ENCODE measurements around the gene ABHD8. TPM values are rescaled to one million over a fixed set of nuclear protein-coding genes. Genes with fewer than 3 reads are reported as not detected.

ABHD8 gene
- total RNA-seq, 2 donors from 2014 or later, result 6.5 to 6.8 TPM

DNA sequence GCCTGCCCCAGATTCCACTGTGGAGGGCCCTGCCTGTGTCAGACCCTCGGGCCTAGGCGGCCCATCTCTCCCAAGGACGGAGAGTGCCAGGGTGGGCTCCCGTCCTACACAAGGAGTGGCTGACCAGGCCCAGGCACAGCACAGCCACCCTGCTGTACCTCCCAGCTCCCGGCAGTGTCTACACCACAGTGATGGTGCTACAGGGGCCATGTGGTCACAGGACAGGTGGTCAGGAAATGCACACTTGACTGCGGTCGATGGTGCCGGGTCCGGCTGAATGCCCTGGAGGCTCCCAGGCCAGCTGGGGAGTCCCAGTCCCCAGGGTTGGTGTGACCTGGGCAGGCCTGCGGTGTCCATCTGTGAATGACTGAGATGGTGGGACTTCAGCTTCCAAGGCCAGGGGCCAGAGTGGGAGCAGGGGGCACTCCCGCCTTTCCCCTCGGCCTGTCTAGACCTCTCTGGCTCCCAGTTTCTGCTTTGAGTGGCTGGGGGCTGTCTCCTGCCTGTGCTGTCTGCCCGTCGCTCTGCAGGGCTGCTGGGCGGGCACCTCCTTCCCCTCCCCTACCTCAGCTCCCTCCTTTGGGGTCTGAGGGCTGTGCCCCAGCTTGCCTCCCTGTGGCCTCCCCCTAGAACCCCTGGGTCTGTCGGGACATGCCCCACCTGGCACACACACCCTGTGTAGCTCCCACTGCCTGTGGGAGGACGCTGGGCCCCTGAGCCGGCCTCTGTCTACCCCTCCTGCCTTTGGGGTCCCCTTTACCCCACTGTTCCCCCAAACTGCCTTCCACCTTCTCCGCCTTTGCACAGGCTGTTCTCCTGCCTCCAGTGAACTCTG is 18.6 kb upstream of the ABHD8 start:
- ATAC-seq (peak in 1 of 2 donors; percentile 2), DNase-seq (ENCODE audit: low spot score) (no peak)
- Mint-ChIP-seq H3K4me1 (ENCODE audit: low read depth in 2 of 2) (peaks cover 0 to 8% of the 10 kb centered on the region in 2 donors), H3K27me3 (no peaks in the 10 kb centered on the region), H3K4me3 (no peak overlapping the region), H3K36me3 (no peaks in the 10 kb centered on the region), H3K9me3 (no peaks in the 10 kb centered on the region), H3K27ac (no peak overlapping the region)

DNA sequence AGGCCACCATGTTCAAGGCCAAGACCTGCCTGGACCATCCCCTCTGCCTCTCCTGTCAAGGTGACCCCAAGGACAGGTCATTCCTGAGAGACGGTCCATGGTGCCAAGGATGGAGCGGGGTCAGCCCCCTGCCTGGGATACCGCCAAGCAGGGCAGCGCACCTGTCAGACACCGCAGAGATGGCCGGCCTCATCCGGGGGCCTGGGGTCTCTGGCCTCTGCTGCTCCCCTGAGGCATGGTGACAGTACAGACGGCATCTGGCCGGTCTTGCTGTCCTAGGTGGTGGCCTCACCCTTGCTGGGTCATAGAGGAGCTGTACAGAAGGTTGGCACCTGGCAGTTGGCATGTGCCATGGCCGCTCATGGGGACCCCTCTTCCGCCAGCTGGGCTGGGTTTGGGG is 17.2 kb upstream of the ABHD8 start:
- Mint-ChIP-seq H3K9me3 (no peaks in the 10 kb centered on the region), H3K27ac (no peak overlapping the region), H3K36me3 (no peaks in the 10 kb centered on the region), H3K4me3 (no peak overlapping the region), H3K27me3 (no peaks in the 10 kb centered on the region), H3K4me1 (ENCODE audit: low read depth in 2 of 2) (peaks cover 0 to 8% of the 10 kb centered on the region in 2 donors)
- DNase-seq (ENCODE audit: low spot score) (no peak), ATAC-seq (no peak)

DNA sequence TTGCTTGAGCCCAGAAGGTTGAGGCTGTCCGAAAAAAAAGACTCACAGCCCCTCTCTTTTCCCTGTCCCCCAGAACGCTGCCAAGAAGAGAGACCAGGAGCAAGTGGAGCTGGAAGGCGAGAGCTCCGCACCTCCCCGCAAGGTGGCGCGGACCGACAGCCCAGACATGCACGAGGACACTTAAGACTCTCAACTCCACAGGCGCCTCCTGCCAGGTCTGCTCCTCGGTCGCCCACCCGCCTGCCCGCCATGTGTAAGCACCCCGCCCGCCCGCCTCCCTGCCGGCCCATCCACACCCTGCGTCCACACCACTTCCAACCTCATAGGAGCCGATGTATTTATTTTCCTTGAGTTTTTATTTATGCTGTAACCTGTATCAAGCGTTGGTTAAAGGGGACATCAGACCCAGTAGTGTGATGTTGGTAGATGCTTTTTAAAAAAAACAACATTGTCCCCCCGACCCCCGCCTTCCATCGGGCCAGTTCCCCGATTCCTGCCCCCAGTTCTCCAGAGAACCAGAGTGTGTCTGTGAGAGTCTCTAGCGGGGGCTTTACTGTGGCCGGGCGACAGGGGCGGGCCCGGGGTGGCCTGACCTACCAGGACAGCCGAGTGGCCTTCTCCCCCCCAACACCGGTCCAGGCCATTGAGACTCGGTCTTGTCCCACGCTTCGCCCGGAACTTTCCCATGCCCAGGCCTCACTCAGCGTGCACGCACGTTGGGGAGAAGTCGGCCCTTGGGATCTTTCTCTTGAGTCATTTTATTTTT is 16.4 kb upstream of the ABHD8 start:
- Mint-ChIP-seq H3K27ac (no peak overlapping the region), H3K27me3 (no peaks in the 10 kb centered on the region), H3K4me1 (ENCODE audit: low read depth in 2 of 2) (peaks cover 0 to 8% of the 10 kb centered on the region in 2 donors), H3K4me3 (no peak overlapping the region), H3K9me3 (no peaks in the 10 kb centered on the region), H3K36me3 (no peaks in the 10 kb centered on the region)
- ATAC-seq (no peak), DNase-seq (ENCODE audit: low spot score) (no peak)

DNA sequence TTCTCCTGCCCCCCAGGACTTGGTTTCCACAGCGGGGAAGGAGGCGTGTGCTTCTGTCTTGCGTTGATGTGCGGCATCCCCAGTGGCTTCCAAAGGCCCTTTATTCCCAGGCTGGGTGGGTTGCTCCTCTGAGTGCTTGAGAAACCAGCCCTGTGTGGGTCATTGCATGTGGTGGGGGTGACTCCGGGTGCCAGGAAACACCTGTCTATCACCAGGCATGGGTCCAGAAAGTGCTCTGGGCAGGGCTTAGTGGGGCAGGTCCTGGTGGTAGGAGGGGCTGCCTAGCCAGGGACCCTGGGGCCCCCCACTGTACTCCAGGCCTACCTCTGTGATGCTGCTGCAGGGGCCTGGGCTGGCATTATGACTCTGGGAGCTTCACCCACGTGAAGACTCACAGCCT is 15.7 kb upstream of the ABHD8 start:
- DNase-seq (ENCODE audit: low spot score) (no peak), ATAC-seq (no peak)
- Mint-ChIP-seq H3K9me3 (no peaks in the 10 kb centered on the region), H3K36me3 (no peaks in the 10 kb centered on the region), H3K4me3 (no peak overlapping the region), H3K4me1 (ENCODE audit: low read depth in 2 of 2) (peaks cover 0 to 8% of the 10 kb centered on the region in 2 donors), H3K27ac (no peak overlapping the region), H3K27me3 (no peaks in the 10 kb centered on the region)

DNA sequence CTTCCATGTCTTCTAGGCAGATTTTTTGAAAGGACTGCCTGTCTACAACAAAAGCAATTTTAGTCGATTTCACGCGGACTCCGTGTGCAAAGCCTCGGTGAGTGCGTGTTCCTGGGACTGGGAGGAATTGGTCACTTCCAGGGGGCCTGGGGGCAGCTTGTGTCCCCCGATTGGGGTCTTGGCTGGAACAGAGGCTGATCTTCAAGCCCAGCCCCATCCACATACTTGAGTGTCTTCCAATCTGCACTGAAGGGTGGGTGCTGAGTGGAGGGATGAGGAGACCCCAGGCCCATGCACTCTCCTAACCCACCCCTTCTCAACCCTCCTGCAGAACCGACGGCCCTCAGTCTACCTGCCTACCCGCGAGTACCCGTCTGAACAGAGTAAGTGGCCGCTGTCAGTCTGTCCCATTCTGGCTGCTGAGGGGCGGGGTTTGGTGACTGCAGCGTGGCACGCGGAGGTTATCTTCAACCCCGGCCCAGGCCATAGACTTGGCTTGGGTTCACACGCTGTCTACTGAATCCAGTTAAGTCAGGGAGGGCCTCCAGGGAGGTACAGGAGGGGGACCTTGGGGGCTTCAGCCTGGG is 10.9 kb upstream of the ABHD8 start:
- DNase-seq (ENCODE audit: low spot score), result no peak
- peaks cover 18 to 20% of the 10 kb centered on the region in 2 donors for H3K4me1 Mint-ChIP-seq (ENCODE audit: low read depth in 2 of 2)
- H3K9me3 Mint-ChIP-seq, result no peaks in the 10 kb centered on the region
- H3K36me3 Mint-ChIP-seq, result no peaks in the 10 kb centered on the region
- no peak overlapping the region for H3K27ac Mint-ChIP-seq
- ATAC-seq, result no peak
- H3K4me3 Mint-ChIP-seq, result no peak overlapping the region
- no peaks in the 10 kb centered on the region for H3K27me3 Mint-ChIP-seq

DNA sequence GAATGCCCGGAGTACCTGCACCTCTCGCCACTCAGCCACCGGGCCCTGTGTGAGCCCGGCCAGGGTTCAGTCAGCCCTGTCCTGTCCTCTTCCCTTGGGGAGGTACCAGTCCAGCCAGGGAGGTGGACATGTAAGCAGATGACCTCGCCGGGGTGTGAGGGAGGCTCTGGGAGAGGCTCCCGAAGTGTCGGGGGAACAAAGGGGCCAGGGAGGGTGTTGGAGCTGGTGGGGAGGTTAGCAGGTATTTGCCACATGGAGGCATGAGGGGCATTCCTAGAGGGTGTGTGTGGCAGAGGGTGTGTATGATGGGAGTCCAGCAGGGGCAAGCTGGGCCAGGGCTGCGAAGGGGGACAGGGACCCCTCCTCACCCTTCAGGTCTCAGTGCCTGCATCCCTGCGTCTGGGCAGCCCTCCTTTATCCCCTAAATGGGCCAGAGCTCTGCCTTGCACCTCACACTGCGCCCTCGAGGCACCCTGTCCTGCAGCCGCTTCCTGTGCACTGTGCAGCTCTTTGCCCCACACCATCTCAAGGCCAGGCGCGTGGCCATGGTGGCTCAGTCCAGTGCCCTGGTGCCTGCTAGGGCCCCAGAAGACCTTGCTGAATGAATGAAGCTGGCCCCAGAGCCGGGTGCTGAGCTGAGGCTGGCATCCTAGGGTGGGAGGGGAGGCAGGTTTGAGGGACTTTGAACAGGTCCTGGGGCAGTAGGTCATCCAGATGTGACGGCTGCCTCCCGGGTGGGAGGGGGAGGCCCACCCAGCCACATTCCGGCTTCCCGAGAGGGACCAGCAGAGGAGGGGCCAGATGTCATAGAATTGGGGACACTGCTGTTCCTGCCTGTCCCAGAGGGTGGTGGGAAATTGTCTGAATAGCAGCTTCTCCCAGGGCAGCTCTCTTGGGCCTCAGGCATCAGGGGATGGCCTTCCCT is 9.2 kb upstream of the ABHD8 start:
- Mint-ChIP-seq H3K27me3 (no peaks in the 10 kb centered on the region), H3K36me3 (no peaks in the 10 kb centered on the region), H3K9me3 (no peaks in the 10 kb centered on the region), H3K4me1 (ENCODE audit: low read depth in 2 of 2) (peaks cover 26 to 31% of the 10 kb centered on the region in 2 donors), H3K4me3 (no peak overlapping the region), H3K27ac (no peak overlapping the region)
- ATAC-seq (no peak), DNase-seq (ENCODE audit: low spot score) (no peak)

DNA sequence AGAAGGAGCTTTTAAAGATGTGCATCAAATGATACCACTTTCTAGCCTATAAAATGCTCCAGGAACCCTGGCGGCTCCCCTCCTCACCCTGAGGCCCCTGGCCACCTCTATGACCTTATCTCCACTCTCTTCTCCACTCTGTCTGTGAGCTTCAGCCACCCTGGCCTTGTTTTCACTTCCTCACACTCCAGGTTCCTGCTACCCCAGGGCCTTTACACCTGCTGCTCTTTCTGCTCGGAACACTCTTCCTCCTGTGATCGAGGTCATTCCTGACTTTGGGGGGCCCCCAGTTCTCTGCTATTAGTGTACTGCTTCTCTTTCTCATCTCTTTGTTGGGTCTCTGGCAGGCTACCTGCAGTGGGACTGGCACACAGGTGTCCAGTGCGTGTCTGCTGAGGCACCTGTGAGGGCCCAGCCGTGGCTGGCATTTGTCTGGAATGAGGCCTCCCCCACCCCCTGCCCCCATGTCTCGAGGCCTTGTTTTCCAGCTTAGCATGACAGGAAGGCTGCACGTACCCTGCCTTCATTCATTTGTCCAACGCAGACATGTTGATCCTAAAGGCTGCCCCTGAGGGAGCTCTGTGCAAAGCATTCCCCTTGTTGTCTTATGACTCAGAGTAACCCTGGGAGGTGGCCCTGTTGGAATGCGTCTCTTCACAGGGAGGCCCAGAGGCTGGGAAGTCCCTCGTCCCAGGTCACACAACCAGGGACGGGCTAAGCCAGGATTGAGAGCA is 8.4 kb upstream of the ABHD8 start:
- Mint-ChIP-seq H3K4me1 (ENCODE audit: low read depth in 2 of 2) (peaks cover 26 to 31% of the 10 kb centered on the region in 2 donors), H3K36me3 (no peaks in the 10 kb centered on the region), H3K9me3 (no peaks in the 10 kb centered on the region), H3K4me3 (peak overlapping the region; percentile 77), H3K27me3 (no peaks in the 10 kb centered on the region), H3K27ac (peak overlapping the region in 1 of 2 donors; percentile 37)
- ATAC-seq (no peak), DNase-seq (ENCODE audit: low spot score) (no peak)

DNA sequence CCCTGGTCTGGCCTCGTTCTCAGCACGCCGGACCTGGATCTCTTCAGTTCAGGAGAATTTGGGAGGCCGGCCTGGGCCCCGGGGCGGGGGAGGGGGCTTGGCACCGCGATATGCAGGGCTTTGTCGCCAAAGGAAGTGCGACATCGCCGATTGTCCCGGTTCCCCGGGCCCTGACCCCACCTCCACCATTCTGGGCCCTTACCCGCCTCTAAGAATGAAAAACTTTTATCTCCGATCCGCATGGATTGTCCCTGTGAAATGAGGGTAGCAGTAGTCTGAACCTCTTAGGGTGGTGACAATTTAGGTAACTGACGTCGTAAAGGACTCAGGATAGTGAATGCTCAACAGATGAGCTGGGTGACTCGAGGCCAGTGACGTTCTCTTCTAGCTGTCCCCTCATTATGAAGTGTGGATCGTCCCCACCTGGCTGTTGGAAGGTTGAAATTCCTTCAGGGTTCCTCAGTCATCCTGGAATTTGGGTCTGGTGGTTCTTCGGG is 6.8 kb upstream of the ABHD8 start:
- ATAC-seq (no peak), DNase-seq (ENCODE audit: low spot score) (no peak)
- H3K4me1 Mint-ChIP-seq (ENCODE audit: low read depth in 2 of 2), result peaks cover 27 to 35% of the 10 kb centered on the region in 2 donors
- no peaks in the 10 kb centered on the region for H3K27me3 Mint-ChIP-seq
- H3K4me3 Mint-ChIP-seq, result peak overlapping the region; percentile 99
- H3K9me3 Mint-ChIP-seq, result no peaks in the 10 kb centered on the region
- peak overlapping the region; percentile 81 to 95 for H3K27ac Mint-ChIP-seq
- H3K36me3 Mint-ChIP-seq, result no peaks in the 10 kb centered on the region

DNA sequence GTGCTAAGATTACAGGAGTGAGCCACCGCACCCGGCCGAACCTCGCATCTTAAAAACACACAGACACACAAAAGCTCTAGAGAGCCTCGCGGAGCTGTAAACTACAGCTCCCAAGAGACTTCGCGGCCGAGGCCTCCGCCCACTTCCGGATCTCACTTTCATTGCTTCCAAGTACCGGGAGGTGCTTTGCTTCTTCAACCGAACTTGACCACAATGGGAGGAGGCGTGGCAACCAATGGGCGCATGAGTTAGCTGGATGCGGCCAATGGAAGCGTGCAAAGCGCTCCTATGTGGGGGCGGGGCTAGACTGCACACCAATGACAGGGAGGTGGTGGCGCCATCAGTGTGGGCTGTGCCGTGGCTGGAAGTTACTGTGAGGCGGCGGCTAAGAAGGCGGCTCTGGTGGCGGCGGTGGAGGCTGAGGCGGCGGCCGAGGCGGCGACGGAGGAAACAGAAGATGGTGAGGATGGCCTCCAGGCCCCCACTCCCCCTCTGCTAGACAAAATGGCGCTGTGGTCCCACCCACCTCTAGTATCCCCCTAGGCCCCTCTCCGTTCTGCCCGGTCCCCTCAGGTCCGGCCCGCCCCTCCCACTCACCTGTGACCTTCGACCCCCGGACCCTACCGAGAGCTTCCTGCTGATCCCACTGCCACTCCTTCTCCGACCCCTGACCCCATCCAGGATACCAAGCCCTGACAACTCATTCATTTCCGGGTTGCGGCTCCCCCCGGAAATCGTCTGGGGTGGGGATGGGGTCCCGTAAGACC is 6.2 kb upstream of the ABHD8 start, which contains the start of gene DDA1:
TSS of gene DDA1 (plus strand) at position 366 of the 767 bp plus-strand sequence. CDS start at position 458, 92 bp downstream.
- H3K27ac Mint-ChIP-seq, result peak within 1 kb of the TSS; percentile 81 to 95
- peak; percentile 90 to 92 for ATAC-seq
- H3K4me1 Mint-ChIP-seq (ENCODE audit: low read depth in 2 of 2), result peaks cover 31 to 39% of the 10 kb centered on the region in 2 donors
- no peaks in the 10 kb centered on the region for H3K36me3 Mint-ChIP-seq
- H3K9me3 Mint-ChIP-seq, result no peaks in the 10 kb centered on the region
- peak within 1 kb of the TSS; percentile 99 for H3K4me3 Mint-ChIP-seq
- peak; percentile 100 for DNase-seq (ENCODE audit: low spot score)
- H3K27me3 Mint-ChIP-seq, result no peaks in the 10 kb centered on the region

DNA sequence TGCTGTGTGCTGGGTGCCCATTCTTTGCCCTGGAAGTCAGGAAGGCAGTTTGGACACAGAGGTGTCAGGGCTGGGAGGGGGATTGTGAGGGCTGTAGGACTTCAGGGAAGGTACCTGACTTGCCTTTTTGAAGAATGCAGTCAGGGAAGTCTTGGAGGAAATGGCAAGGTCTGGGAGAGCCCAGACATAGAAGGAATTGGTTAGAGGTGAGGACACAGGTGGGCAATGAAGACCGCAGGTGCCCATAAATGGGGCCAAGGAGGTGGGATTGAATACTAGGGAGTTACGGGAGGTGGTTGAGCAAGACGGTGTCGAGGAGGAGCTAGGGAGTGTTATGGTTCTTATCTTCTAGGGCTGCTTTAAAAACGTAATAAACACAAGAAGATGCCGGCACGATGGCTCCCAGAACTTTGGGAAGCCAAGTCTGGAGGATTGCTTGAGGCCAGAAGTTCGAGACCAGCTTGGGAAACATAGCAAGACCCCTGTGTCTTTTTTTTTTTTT is 4.7 kb upstream of the ABHD8 start:
- no peaks in the 10 kb centered on the region for H3K27me3 Mint-ChIP-seq
- ATAC-seq (no peak), DNase-seq (ENCODE audit: low spot score) (no peak)
- H3K4me1 Mint-ChIP-seq (ENCODE audit: low read depth in 2 of 2), result peaks cover 39% of the 10 kb centered on the region in 2 donors
- H3K9me3 Mint-ChIP-seq, result no peaks in the 10 kb centered on the region
- H3K36me3 Mint-ChIP-seq, result no peaks in the 10 kb centered on the region
- peak overlapping the region; percentile 15 to 30 for H3K27ac Mint-ChIP-seq
- peak overlapping the region; percentile 49 for H3K4me3 Mint-ChIP-seq

DNA sequence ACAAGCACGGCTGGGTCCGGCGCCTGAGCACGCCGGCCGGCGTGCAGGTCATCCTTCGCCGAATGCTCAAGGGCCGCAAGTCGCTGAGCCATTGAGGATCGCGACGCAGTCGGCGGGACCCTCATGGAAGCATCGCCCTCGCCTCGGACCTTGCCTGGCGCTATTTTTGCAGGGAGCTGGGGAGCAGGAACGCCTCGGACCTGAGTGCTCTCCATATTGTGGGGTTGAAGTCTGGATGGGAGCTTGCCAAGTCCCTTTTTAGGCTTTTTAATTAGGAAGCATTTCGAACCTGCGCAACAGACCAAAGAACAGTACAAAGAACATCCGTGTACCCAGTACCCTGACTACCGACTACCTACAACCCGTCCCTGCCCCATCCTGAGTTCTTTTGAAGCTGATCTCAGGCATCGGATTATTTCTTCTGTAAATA is 3.1 kb upstream of the ABHD8 start:
- H3K36me3 Mint-ChIP-seq, result no peaks in the 10 kb centered on the region
- DNase-seq (ENCODE audit: low spot score) (no peak), ATAC-seq (no peak)
- H3K4me3 Mint-ChIP-seq, result peak overlapping the region; percentile 78
- H3K4me1 Mint-ChIP-seq (ENCODE audit: low read depth in 2 of 2), result peaks cover 40% of the 10 kb centered on the region in 2 donors
- H3K27ac Mint-ChIP-seq, result peak overlapping the region in 1 of 2 donors; percentile 82
- H3K27me3 Mint-ChIP-seq, result no peaks in the 10 kb centered on the region
- H3K9me3 Mint-ChIP-seq, result no peaks in the 10 kb centered on the region

Measured in natural killer cell treated with Interleukin-12 subunit alpha and Interleukin-12 subunit beta and Interleukin-15 and Interleukin-18, amount 100 ng/mL, for 72 hours (primary cell).